ENCODE results near the gene ARHGAP12. TPM values are rescaled to one million over a fixed set of nuclear protein-coding genes. Genes with fewer than 3 reads are reported as not detected.

ARHGAP12 gene
- total RNA-seq, 1 donor from 2014 or later = 68.9 TPM

DNA sequence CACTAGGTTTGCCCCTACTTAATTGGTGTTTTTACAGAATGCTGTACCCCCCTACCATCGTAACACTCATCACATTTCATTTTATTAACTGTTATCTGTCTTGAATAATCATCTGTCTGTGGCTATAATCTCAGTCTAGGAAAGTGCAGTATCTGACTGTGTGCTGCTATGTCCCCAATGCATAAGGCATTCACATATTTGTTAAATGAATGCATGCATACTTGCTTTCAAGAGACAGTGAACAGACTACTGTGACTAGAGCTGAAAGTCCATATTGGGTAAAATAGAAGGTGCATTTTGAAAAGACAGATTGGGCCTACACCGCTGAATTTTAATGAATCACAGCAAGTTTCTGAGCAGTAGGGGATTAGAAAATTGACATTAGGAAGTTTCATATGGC is 112.3 kb downstream of the ARHGAP12 start:
- Mint-ChIP-seq H3K9me3 (no peaks in the 10 kb centered on the region), H3K36me3 (peaks cover 4% of the 10 kb centered on the region), H3K27me3 (ENCODE audit: insufficient read depth, low read depth) (no peaks in the 10 kb centered on the region), H3K4me1 (no peaks in the 10 kb centered on the region), H3K27ac (no peak overlapping the region), H3K4me3 (no peak overlapping the region)
- Histone ChIP-seq H3K27me3 (no peaks in the 10 kb centered on the region), H4K20me1 (ENCODE audit: low read depth) (no peaks in the 10 kb centered on the region), H3K4me3 (no peak overlapping the region), H3K4me1 (no peaks in the 10 kb centered on the region), H3K36me3 (peaks cover 3% of the 10 kb centered on the region), H3K27ac (no peak overlapping the region), H3K9ac (no peak overlapping the region), H3F3A (ENCODE audit: low read depth) (no peaks in the 10 kb centered on the region), H3K9me3 (ENCODE audit: low read depth) (no peaks in the 10 kb centered on the region), H3K79me2 (ENCODE audit: low read depth) (no peaks in the 10 kb centered on the region), H3K4me2 (no peak overlapping the region), H2AFZ (replicated peaks) (no peak overlapping the region)
- no peak for DNase-seq (ENCODE audit: low spot score)
- no peak for TF ChIP-seq EZH2phosphoT487 (IDR thresholded peaks at IDR 0.05)
- no peak for TF ChIP-seq EZH2 (IDR thresholded peaks at IDR 0.05)
- TF ChIP-seq, protein P1, sequence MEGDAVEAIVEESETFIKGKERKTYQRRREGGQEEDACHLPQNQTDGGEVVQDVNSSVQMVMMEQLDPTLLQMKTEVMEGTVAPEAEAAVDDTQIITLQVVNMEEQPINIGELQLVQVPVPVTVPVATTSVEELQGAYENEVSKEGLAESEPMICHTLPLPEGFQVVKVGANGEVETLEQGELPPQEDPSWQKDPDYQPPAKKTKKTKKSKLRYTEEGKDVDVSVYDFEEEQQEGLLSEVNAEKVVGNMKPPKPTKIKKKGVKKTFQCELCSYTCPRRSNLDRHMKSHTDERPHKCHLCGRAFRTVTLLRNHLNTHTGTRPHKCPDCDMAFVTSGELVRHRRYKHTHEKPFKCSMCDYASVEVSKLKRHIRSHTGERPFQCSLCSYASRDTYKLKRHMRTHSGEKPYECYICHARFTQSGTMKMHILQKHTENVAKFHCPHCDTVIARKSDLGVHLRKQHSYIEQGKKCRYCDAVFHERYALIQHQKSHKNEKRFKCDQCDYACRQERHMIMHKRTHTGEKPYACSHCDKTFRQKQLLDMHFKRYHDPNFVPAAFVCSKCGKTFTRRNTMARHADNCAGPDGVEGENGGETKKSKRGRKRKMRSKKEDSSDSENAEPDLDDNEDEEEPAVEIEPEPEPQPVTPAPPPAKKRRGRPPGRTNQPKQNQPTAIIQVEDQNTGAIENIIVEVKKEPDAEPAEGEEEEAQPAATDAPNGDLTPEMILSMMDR (IDR thresholded peaks at IDR 0.05) = no peak

DNA sequence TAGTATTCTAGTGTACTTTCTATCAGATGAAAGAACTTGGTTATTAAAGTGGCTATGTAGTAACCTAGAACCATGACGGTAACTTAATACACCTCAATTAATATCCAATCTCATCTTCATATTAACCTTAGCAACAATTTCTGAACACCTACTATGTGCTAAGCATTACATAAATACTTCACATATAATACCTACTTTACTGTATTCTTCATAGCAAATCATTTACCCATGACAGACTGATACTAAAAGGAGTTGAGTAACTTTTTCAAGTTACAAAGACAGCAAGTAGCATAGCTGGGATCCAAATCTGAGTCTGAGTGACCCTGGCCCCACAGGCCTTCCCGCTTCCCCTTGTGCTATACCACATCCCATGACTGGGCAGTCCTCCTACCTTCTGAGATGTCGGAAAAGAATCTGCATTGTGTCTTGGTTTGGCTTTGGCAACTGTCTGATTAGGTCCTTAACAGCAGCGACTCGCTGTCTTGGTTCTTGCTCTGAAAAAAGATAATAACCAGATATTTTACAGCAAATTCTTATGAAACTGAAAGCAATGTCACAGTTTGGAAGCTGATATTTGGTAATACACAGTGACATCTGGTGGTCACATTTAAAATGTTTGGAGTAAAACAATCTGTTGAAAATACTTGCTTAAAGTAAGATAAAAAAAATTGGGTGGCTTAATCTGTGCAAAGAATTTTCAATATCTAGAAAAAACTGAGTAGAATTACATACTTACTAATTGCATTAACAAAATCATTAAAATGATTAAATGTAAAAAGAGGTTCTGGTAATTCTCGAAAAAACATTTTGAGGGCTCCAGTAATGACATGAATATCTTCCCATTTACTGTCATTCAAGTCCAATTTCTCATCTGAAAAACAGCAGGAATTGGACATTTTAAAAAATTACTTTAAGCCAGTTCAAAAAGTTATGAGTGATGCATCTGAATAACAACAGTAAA is 120.1 kb downstream of the ARHGAP12 start:
- Histone ChIP-seq H3F3A (ENCODE audit: low read depth) (peaks cover 10% of the 10 kb centered on the region), H3K79me2 (ENCODE audit: low read depth) (no peaks in the 10 kb centered on the region), H3K27ac (no peak overlapping the region), H3K9ac (no peak overlapping the region), H3K27me3 (no peaks in the 10 kb centered on the region), H3K4me1 (peaks cover 6% of the 10 kb centered on the region), H3K9me3 (ENCODE audit: low read depth) (no peaks in the 10 kb centered on the region), H4K20me1 (ENCODE audit: low read depth) (no peaks in the 10 kb centered on the region), H3K4me3 (no peak overlapping the region), H3K4me2 (no peak overlapping the region), H3K36me3 (peaks cover 10% of the 10 kb centered on the region), H2AFZ (replicated peaks) (no peak overlapping the region)
- peaks cover 3% of the 10 kb centered on the region for H3K36me3 Mint-ChIP-seq
- no peaks in the 10 kb centered on the region for H3K27me3 Mint-ChIP-seq (ENCODE audit: insufficient read depth, low read depth)
- no peak overlapping the region for H3K4me3 Mint-ChIP-seq
- H3K27ac Mint-ChIP-seq = no peak overlapping the region
- H3K4me1 Mint-ChIP-seq = peaks cover 6% of the 10 kb centered on the region
- no peaks in the 10 kb centered on the region for H3K9me3 Mint-ChIP-seq
- DNase-seq (ENCODE audit: low spot score) = peak; percentile 41
- no peak for TF ChIP-seq EZH2phosphoT487 (IDR thresholded peaks at IDR 0.05)
- TF ChIP-seq, protein P1 (IDR thresholded peaks at IDR 0.05) = peak; percentile 75

DNA sequence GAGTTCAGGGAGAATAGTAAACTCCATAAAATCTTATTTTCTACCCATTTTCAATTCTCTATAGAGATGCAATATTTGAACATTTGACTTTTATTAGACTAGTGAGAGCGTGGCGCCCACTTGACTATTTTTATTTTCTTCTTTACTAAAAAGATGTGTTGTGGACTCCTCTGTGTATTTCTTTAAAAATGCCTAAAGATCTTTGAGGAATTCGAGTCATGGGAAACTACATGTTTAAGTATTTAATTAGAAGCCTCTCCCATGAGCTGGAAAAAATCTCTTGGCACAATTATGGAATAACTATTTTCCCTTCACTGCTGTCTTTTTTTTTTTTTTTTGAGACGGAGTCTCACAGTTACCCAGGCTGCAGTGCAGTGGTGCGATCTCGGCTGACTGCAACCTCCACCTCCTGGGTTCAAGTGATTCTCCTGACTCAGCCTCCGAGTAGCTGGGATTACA is 124.2 kb downstream of the ARHGAP12 start:
- H3K9me3 Mint-ChIP-seq = no peaks in the 10 kb centered on the region
- H3K36me3 Mint-ChIP-seq = peaks cover 7% of the 10 kb centered on the region
- Histone ChIP-seq H3K27ac (no peak overlapping the region), H3K9me3 (ENCODE audit: low read depth) (no peaks in the 10 kb centered on the region), H3K9ac (no peak overlapping the region), H3K4me1 (peaks cover 6% of the 10 kb centered on the region), H4K20me1 (ENCODE audit: low read depth) (no peaks in the 10 kb centered on the region), H2AFZ (replicated peaks) (no peak overlapping the region), H3F3A (ENCODE audit: low read depth) (peaks cover 3% of the 10 kb centered on the region), H3K4me2 (no peak overlapping the region), H3K79me2 (ENCODE audit: low read depth) (no peaks in the 10 kb centered on the region), H3K36me3 (peaks cover 6% of the 10 kb centered on the region), H3K4me3 (no peak overlapping the region), H3K27me3 (no peaks in the 10 kb centered on the region)
- H3K27me3 Mint-ChIP-seq (ENCODE audit: insufficient read depth, low read depth) = no peaks in the 10 kb centered on the region
- no peak overlapping the region for H3K4me3 Mint-ChIP-seq
- no peak overlapping the region for H3K27ac Mint-ChIP-seq
- TF ChIP-seq EZH2 (IDR thresholded peaks at IDR 0.05) (no peak), EZH2phosphoT487 (IDR thresholded peaks at IDR 0.05) (no peak)
- TF ChIP-seq, protein P1 (IDR thresholded peaks at IDR 0.05) = no peak
- DNase-seq (ENCODE audit: low spot score) = no peak
- peaks cover 6% of the 10 kb centered on the region for H3K4me1 Mint-ChIP-seq

All from neural progenitor cell (in vitro differentiated cells).